CD4-positive, alpha-beta T cell treated with Interleukin-21 for 1 hour (primary cell): ENCODE data around the gene MIDN.
"Not testable (repeated sequence)": the region's sequence is repeated elsewhere in the genome, so short reads cannot be mapped to it uniquely, and the experiment has no call there.

Experiments
- DNase-seq: peaks from one replicate; pipeline ENCODE4 v3.0.0-alpha.2; 2020

MIDN gene

GRCh38 chr19:1248139-1248785 is at the start of gene MIDN:
Gene MIDN (plus strand): TSS chr19:1248583. CDS start chr19:1250297, 1,714 bp downstream.
- peak; percentile 82 for DNase-seq

GRCh38 chr19:1199531-1199930 is 48.9 kb upstream of the MIDN start:
- DNase-seq: no peak

- not testable (repeated sequence) for DNase-seq
Observed at GRCh38 chr19:1200614-1201013, 47.8 kb upstream of the MIDN start.

- DNase-seq: peak; percentile 99
Observed at GRCh38 chr19:1205114-1206099, 43.0 kb upstream of the MIDN start, which contains the start of gene STK11. Gene STK11 (plus strand): TSS chr19:1205778. CDS start chr19:1206914, 1,136 bp downstream.

- DNase-seq: no peak
Observed at GRCh38 chr19:1206150-1206863, 42.1 kb upstream of the MIDN start.

- peak; percentile 27 for DNase-seq
Observed at GRCh38 chr19:1206864-1207450, 41.4 kb upstream of the MIDN start.

GRCh38 chr19:1208830-1209229 is 39.6 kb upstream of the MIDN start:
- not testable (repeated sequence) for DNase-seq

GRCh38 chr19:1210227-1210538 is 38.2 kb upstream of the MIDN start:
- DNase-seq: no peak

- no peak for DNase-seq
Observed at GRCh38 chr19:1211494-1212234, 36.7 kb upstream of the MIDN start.

GRCh38 chr19:1213391-1214286 is 34.7 kb upstream of the MIDN start:
- DNase-seq: peak; percentile 77

GRCh38 chr19:1214299-1214861 is 34.0 kb upstream of the MIDN start:
- no peak for DNase-seq

- DNase-seq: no peak
Observed at GRCh38 chr19:1214862-1215731, 33.3 kb upstream of the MIDN start.

- DNase-seq: no peak
Observed at GRCh38 chr19:1216756-1217155, 31.6 kb upstream of the MIDN start.

GRCh38 chr19:1217366-1217765 is 31.0 kb upstream of the MIDN start:
- no peak for DNase-seq

- DNase-seq: no peak
Observed at GRCh38 chr19:1218751-1219567, 29.4 kb upstream of the MIDN start.

- no peak for DNase-seq
Observed at GRCh38 chr19:1219786-1220476, 28.5 kb upstream of the MIDN start.

- no peak for DNase-seq
Observed at GRCh38 chr19:1220477-1220930, 27.9 kb upstream of the MIDN start.
